Measurements from ENCODE around the gene MLLT3.
A peak's percentile ranks its signal among the peaks of the same experiment; 100 is the strongest.

The MLLT3 gene

DNA sequence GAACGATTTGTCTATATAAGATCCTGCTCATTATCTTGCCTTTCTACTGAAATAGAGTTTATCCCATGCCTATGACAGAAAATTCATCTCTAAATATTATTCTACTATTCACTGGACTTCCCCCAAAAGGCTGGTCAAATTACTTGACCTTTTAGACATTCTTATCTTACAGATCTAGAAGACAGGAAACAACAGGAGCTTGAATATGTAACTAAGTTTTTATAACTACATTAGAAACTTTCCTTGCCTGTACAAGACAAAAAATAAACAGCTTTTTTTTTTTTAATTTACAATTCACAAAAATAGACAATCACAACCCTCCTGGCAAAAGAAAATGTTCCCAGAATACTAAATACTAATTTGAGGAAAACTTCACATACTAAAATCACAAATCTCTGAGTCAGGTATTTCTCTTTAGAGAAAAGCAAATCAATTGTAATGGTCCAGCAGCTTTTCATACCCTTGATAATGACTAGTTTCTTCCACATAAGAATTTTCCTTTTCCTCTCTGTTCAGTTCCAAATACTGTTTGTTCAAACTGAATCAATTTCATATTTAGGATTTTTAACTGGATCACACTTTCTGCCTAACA is 68.6 kb downstream of the MLLT3 start:
- DNase-seq, result no peak

DNA sequence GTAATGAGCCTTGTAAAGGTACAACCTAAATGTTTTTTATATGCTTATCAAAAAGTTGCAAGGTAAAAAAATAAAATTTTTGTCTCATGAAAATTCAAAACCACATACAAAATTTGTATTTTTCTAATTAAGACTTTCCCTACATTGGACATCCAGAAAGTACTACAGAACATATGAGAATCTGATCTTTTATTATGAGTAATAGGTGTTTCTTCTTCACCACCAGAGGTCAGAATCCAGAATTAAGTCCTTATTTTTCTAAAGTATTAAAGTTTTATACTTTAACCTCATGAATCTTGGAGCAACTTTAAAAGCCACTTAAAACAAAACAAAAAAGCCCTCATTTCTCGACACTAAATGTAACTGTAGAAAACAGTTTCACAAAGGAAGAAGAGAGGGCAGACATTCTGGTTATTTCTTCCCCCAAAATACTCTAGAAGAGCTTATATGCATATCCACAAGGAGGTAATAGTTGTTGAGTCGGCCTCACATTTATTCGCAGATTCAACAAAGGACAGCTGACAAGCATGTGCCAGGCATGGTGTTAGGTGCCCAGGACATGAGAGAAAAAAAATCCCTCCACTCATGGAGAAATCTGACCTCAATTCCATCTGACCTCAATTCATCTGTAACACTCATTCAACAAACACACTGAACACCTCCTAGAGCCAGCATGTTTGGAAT is 69.3 kb downstream of the MLLT3 start:
- no peak for DNase-seq

DNA sequence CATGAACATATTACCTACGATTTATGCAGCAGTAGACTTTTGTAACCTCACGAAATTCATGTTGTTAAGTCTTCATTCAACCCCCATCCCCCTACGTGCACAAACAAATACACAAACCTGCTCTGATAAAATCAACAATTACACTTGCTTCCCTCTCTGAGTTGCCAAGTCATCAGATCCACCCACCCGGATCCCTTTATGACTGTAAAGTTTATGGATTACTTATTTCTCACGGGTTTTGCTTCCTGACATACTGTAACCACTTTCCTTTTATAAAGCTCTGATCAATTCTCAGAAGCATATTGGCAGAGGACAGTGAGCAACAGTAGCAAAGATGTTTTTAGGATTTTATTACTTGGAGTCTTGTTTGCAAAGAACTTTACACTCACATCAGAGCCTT is 70.5 kb downstream of the MLLT3 start:
- DNase-seq, result peak in 1 of 3 donors; percentile 10

DNA sequence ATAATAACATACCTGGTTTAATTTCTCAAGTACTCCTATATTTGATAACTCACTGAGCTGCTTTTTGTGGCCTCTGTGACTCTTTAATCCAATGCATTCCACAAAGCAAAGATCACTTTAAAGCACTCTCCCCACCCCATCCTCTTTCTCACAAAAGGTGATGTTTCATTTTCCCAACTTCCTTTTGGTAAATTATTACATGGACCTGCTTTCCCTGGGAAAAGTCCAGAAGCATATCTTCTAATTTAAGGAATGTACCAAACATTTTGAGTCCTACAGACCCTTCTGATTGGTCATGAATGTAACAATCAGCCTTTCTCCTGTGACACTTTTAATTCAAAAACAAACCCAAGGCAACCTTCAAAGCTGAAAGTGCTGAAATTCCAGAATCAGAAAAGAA is 71.1 kb downstream of the MLLT3 start:
- no peak for DNase-seq

DNA sequence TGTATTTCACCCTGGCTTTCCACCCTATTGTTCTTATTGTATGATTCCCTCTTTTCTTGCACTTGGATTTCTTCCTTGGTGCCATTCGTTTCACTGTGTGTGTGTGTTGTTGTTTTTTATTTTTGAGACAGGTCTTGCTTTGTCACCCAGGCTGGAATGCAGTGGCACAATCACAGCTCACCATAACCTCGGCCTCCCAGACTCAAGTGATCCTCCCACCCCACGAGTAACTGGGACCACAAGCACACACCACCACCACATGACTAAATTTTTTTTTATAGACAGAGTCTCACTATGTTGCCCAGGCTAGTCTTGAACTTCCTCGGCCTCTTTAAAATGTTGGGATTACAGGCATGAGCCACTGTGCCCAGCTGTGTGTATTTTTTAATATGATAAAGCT is 72.0 kb downstream of the MLLT3 start:
- no peak for DNase-seq

DNA sequence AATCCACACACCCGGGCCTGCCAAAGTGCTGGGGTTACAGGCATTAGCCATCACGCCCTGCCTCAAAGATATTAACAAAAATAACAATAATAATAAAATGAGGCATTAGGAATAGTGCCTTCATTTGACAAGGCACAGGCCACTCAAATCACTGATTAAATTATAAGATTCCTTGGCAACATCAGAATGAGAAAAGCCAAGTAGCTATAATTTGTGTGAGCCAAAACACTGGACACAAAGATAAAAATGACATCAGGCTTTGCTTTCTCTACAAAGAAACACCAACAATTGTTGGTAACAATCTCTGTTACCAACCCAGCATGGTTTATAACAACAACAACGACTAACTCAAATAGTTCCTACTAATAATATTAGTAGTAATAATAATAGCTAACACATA is 73.2 kb downstream of the MLLT3 start:
- DNase-seq, result no peak

DNA sequence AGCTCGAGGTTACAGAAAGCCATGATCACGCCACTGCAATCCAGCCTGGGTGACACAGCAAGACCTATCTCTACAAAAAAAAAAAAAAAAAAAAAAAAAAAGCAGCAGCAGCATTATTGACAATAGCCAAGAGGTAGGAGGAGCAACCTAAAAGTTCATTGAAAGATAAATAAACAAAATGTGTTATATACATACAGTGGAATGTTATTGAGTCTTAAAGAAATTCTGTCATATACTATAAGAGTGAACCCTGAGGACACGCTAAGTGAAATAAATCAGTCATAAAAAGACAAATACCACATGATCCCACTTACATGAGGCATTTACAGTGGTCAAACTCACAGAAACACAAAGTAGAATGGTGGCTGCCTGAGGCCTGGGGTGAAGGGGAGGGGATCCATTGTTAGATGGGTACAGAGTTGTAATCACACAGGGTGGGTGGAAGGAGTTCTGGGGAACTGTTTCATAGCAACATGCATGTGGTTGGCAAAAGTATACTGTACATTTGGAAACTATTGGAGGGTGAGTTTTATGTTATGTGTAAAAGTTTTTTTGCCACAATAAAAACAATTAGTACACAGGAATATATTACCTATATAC is 77.2 kb downstream of the MLLT3 start:
- DNase-seq, result no peak

DNA sequence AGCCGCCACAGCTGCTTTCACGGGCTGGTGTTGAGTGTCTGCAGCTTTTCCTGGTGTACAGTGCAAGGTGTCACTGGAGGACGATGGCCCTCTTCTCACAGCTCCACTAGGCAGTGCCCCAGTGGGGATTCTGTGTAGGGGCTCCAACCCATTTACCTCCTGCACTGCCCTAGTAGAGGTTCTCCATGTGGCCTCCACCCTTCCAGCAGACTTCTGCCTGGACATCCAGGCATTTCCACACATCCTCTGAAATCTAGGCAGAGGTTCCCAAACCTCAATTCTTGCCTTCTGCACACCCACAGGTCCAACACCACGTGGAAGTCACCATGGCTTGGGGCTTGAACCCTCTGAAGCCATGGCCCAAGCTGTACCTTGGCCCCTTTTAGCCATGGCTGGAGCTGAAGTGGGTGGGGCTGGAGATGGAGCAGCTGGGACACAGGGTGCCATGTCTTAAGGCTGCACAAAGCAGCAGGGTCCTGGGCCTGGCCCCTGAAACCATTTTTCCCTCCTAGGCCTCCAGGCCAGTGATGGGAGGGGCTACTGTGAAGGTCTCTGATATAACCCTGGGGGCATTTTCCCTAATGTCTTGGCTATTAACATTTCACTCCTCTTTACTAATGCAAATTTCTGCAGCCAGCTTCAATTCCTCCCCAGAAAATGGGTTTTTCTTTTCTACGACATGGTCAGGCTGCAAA is 82.0 kb downstream of the MLLT3 start:
- DNase-seq, result no peak

DNA sequence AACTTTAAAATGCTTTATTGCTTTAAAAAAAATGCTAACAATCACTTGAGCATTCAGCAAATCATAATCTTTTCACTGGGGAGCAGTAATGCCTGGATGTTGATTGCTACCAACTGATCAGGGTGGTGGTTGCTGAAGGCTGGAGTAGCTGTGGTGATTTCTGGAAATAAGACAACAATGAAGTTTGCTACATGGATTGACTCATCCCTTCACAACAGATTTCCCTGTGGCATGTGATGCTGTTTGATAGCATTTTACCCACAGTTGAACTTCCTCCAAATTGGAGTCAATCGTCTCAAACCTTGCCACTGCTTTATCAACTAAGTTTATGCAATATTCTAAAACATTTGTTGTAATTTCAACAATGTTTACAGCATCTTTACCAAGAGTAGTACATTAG is 83.3 kb downstream of the MLLT3 start:
- peak; percentile 10 to 29 (median 11) for DNase-seq

DNA sequence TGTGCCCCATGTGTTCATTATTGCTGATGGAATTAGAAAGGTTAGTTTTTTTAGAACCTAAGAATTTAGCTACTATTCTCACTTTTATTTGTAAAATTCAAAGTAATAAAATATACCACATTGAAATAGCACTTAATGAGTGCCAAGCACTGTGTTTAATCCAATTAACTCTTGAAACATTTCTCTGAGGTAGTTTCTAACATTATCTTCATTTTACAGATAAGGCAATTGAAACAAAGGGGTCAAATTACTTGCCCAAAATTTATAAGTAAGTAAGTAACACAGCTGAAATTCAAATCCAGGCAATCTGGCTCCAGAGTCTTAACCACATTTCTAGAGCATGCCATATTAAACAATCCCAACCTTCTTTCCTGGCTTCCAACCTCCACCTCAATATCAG is 84.2 kb downstream of the MLLT3 start:
- no peak for DNase-seq

DNA sequence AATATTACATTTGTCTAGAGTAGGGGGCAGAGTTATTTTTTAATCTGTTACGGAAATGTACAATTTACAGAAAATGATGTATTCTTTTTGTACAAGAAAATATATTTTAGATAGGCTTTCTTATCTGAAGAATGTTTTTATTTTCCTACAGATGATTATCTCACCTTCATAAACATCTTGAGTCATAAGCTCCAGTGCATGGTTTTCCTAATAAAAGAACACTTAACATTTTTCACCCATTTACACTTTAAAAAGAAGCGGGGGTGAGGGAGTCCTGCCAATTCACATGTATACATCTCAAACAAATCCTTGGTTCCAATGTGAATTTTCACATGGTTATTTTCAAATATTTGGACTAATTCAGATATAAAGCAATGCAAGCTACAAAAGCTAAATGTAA is 85.0 kb downstream of the MLLT3 start:
- no peak for DNase-seq

DNA sequence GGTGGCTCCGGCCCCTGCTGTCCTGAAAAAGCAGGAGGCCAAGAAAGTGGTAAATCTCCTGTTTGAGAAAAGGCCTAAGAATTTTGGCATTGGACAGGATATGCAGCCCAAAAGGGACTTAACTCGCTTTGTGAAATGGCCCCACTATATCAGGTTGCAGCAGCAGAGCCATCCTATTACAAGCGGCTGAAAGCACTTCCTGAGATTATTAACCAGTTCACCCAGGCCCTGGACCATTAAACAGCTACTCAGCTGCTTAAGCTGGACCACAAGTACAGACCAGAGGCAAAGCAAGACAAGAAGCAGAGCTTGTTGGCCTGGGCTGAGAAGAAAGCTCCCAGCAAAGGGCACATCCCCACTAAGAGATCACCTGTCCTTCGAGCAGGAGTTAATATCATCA is 89.7 kb downstream of the MLLT3 start:
- DNase-seq, result no peak

DNA sequence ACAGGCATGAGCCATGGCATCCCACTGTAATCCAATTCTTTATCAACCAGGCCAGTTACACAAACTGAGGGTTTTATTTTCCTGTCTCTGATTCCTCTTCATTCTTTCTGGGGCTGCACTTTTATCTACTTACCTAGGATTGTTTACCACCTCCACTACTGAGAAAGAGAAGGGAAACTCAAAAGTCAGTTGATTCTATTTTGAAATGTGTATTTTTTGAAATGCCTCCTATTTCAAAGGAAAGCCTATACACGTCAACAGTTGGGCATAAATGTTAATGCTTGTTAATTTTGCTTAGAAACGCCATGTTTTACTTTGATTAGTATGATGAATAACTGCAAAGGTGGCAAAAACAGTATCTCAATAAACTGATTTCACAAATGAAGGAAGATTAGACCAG is 92.5 kb downstream of the MLLT3 start:
- DNase-seq, result peak in 1 of 3 donors; percentile 15

DNA sequence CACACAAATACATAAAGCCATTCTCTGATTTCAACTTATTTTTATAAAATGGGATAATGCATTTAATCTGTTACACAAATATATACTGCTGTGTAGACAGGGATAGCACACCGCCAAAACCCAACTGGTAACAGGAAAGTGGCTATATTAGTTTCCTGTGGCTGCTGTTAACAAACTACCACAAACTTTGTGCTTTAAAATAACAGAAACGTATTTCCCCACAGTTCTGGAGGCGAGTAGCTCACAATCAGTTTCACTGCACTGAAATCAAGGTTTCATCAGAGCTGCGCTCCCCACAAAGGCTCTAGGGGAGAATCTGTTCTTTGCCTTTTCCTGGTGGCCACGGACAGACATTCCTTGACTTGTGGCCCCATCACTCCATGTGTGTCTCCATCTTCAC is 94.0 kb downstream of the MLLT3 start:
- DNase-seq, result no peak

DNA sequence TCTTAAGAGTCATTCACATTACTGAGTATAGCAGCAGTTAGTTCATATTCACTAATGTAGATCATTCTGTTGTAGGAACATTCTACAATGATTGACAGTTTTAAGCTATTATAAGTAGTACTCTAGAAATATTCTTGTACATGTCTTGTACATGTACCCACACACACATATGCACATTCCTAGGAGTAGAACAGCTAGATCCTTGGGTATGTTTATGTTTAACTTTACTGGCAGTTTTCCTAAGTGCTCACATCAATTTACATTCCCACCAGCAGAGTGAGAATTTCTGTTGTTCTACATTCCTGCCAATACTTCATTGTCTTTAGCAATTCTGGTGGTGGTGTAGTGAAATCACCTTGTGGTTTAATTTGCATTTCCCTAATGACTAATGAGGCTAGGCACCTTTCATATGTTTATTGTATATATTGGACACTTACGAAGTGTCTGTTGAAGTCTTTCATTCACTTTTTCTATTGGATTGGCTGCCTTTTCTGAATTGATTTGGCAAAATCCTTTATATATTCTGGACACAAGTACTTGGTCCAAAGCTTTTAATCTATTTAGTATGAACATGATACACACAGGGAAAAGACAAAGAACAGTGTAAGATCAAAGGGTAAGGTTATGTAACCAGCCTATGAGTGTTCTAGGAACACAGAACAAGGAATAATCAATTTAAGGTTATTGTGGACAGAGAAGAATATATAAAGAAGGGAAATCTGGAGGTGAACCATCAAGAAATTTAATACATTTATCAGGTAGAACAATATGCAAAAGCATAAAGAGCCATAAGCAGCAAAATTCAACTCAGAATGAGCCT is 95.6 kb downstream of the MLLT3 start:
- DNase-seq, result no peak

DNA sequence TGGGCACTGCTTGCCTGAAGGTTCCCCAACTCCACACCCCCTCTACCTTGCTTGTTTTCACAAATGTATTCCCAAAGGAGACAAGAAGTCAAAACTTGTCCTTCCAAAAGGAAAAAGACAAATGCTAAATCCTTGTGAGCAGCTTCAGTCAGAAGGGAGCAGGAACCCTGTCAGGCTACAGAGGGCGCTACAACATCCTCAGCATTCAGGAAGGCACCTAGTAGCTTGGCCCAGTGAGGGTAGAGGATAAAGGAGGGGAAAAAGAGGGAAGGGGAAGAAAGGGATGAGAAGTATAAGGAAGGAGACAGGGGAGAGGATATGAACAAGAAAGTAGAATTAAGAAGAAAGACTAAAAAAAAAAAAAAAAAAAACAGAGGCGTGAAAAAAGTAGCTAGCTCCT is 97.5 kb downstream of the MLLT3 start:
- peak in 1 of 3 donors; percentile 17 for DNase-seq

DNA sequence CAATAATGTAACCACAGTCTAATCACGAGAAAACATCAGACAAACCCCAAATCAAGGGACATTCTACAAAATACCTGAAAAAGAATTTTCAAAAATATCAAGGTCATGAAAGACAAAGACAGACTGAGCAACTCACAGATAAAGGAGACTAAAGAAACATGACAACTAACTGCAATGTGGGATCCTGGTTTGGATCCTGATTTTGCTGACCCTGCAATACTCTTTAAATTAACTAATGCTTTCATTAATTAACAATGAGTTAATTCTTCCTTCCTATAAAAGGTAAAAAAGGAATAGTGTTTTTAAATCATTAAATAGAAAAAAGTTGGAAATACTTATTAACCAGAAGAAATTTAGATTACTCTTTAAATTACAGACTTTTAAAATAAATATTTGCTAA is 103.6 kb downstream of the MLLT3 start:
- no peak for DNase-seq

DNA sequence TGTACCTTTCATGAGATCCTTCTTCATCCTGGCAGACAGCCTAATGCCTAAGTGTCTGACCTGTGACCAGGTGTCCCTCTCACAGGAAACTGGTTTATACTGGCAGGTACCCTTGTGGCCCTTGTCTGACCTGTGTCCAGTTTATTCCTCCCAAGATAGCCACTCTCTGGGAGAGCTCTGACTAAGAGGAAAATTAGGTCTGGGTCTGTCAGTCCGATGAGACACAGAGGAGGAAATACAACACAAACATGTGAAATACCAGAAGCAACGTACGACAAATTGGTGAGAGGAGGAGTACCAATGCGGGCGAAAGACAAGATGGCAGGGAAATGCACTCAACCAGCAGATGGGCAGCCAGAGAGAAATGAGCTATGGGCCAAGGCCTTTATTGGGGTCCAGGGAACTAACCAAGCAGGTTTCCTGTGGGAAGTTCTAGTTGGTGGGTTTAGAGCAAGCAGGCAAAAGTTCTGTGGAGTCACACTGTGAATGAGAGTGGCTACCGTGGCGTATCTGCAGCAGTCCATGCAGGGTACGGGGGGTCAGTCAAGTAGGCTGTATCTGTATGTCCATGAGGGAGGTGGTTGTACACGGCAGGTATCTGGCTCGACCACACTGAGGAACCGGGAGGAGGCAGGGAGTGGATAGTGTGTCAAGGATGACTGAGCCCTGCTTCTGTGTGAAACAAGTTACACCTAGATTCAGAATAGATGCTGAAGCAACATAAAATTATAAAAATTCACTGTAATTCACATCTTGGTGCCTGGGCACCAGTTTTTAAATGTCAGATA is 109.0 kb downstream of the MLLT3 start:
- peak in 1 of 3 donors; percentile 5 for DNase-seq

DNA sequence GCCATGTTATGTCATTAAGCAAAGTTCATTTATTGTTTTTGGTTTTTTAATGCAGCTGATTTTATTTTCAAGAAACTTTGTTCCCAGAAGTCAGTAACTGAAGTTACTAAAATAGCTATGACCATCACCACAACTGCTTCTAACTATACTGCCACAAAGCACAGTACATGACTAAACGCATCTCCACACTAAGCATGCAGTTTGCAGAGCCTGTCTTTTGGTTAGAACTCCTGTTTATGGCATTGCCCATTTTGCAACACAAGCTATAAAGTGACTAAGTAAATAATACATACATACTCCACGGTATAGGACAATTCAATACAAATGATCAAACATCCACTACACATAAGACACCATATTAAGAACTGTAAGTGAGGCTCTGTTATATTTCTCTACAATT is 109.7 kb downstream of the MLLT3 start:
- peak in 1 of 3 donors; percentile 8 for DNase-seq

DNA sequence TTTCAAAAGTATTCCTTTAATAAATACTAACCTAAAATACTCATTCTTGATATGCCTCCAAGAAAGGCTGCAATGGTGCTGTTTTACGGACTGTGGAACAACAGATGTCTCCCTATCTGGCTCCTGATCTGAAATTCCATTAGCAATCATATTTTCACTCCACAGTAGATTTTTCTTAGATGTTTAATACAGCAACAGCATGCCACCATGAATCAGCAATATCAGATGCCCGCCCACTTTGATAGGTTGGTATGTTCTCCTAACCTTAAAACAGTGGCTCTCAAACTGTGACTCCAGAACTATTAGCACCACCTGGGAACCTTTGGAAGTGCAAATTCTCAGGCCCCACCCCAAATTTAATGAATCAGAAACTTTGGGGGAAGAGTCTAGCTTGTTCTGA is 110.2 kb downstream of the MLLT3 start:
- peak in 1 of 3 donors; percentile 10 for DNase-seq

DNA sequence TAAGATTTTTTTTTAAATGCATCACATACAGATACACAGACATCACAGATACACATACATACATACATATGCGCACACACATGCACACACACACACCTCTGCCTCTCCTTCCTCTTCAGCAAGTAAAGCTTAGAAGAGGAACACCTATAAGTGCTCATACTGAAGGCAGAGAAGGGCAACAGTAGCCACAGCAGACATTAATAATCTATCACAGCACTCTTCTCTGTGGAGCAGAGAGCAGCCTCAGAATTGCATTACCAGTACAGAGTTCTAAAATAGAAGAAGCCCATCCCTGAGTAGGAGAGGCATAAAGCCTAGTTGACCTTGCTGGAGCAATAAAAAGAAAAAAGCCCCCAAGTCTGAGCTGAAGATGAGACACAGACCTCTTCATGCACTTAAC is 110.6 kb downstream of the MLLT3 start:
- peak in 1 of 3 donors; percentile 11 for DNase-seq

DNA sequence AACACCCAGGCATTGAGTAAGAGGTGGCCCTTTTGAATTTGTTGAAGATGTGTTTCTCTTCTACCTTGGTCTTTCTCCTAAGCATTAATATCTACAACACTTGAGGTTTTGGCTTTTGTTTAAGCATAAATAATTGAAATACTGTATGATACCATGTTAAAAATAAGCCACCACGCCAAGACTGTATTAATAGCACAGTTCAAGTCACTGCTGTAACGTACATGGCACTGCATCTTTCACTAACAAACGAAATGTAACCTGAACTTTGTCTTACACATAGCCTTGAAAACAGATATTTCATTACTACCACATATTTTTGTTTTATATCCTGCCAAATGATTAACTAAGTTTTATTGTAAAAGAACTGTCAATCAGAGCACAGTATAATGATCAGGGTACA is 112.8 kb downstream of the MLLT3 start:
- no peak for DNase-seq
